A673 (cell line): ENCODE measurements around the gene CS. TPM values are rescaled to one million over a fixed set of nuclear protein-coding genes. Genes with fewer than 3 reads are reported as not detected.

Experiments used
- BruUV-seq: library from RNA; stranded (reverse); fragments of 400-500 nt; replicated peaks from 2 replicates; lab custom pipeline; 2021; lab: Mats Ljungman, UMichigan
- CTCF ChIA-PET: fragments of 300-600 bp; sonication (Branson Sonifier 250); formaldehyde crosslinking; loops from one replicate; lab custom pipeline; 2022; ENCODE audit warnings: antibody characterized with exemption; lab: Charles Lee
- POLR2A ChIA-PET: fragments of 300-600 bp; sonication (Branson Sonifier 250); formaldehyde crosslinking; loops from one replicate; lab custom pipeline; 2022; ENCODE audit warnings: antibody characterized with exemption; ENCODE audit not compliant: low non-redundant PET; lab: Charles Lee
- DNase-seq: peaks from one replicate; pipeline ENCODE4 v3.0.0-alpha.2; 2015; ENCODE audit warnings: low spot score
- H3K27ac ChIP-seq: fragments of 200-600 bp; sonication (generic); 2 replicates; pipeline ENCODE4 v1.5.1; 2016; ENCODE audit warnings: mixed run types, low read depth, mild to moderate bottlenecking, mixed read lengths, antibody characterized with exemption, low read length; ENCODE audit not compliant: poor library complexity, severe bottlenecking
- H3K27me3 ChIP-seq: fragments of 200-600 bp; sonication (generic); replicated peaks from 2 replicates; pipeline ENCODE4 v1.6.1; 2017; ENCODE audit warnings: mixed run types, low read depth, mild to moderate bottlenecking, mixed read lengths, antibody characterized with exemption, low read length; ENCODE audit not compliant: insufficient read depth, poor library complexity
- H3K36me3 ChIP-seq: fragments of 200-600 bp; sonication (generic); 2 replicates; pipeline ENCODE4 v1.6.1; 2016; ENCODE audit warnings: mixed run types, mild to moderate bottlenecking, mixed read lengths, antibody characterized with exemption, low read length; ENCODE audit not compliant: insufficient read depth, poor library complexity, severe bottlenecking
- H3K4me1 ChIP-seq: fragments of 200-600 bp; sonication (generic); 2 replicates; pipeline ENCODE4 v1.6.1; 2017; ENCODE audit warnings: mixed run types, mild to moderate bottlenecking, mixed read lengths, antibody characterized with exemption, low read length; ENCODE audit not compliant: insufficient read depth, poor library complexity, severe bottlenecking
- H3K4me3 ChIP-seq: fragments of 200-600 bp; sonication (generic); 2 replicates; pipeline ENCODE4 v1.5.1; 2016; ENCODE audit warnings: low read depth, mixed run types, mild to moderate bottlenecking, mixed read lengths, low read length; ENCODE audit not compliant: poor library complexity, severe bottlenecking
- H3K9me3 ChIP-seq: fragments of 200-600 bp; sonication (generic); 2 replicates; pipeline ENCODE4 v1.6.1; 2016; ENCODE audit warnings: mixed run types, low read depth, mild to moderate bottlenecking, mixed read lengths, antibody characterized with exemption, low read length; ENCODE audit not compliant: poor library complexity, severe bottlenecking
- EZH2 ChIP-seq: fragments of 200-600 bp; sonication (generic); IDR thresholded peaks from 2 replicates; pipeline ENCODE4 v1.6.1; 2017; ENCODE audit warnings: borderline replicate concordance, low read depth, mild to moderate bottlenecking, mixed read lengths, antibody characterized with exemption, low read length; ENCODE audit not compliant: poor library complexity, severe bottlenecking
- intact Hi-C: fragments of 100-400 bp; cut with micrococcal nuclease; formaldehyde crosslinking; loops from one replicate; pipeline ENCODE4 v1.10.0; 2022; ENCODE audit not compliant: unreplicated experiment
- total RNA-seq: library from RNA; stranded (reverse); gene quantifications from 2 replicates; pipeline ENCODE4 v1.2.3, GENCODE V29; 2021
- TF ChIP-seq, protein P1 (sequence below): fragments of 300-800, 200-600 bp; sonication (generic); conservative IDR thresholded peaks from 2 replicates; pipeline ENCODE4 v1.5.1; 2017; ENCODE audit warnings: low read depth, mild to moderate bottlenecking, antibody characterized with exemption, low read length, moderate library complexity, mixed read lengths

CS gene
- total RNA-seq, 1 experiment from 2014 or later, result 448 TPM

DNA sequence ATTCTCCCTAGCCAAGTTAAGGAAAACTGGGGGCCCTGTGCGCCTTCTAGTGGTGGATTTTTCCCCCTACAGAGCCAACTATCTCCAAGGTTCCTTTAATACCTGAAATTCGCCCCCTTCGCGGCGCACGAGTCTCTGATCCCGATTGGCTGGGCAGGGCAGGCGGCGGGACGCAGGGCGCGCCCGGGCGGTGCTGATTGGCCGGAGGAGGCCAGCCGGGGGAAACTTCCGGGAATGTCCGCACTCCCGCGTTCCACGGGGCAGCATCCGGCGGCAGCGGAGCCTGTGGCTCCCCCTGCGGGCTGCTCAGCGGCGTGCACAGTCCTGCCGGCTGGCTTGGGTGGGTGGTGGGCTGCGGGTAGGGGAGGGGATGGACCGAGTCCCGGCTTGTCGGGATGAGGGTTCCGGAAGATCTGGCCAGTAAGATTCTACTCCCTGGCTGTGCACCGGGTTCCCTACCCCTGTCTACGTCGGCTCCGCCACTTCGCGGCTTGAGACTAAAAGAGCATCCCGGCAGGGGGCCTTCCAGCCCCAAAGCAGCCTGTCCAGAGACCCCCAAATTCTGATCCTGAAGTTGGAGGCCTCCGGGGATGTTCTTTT lies 75.9 kb downstream of the CS start, which contains the start of gene NABP2:
NABP2 (plus strand) TSS at position 241 of the 600 bp plus-strand sequence. CDS start 515 bp downstream, outside the sequence.
- Histone ChIP-seq H3K9me3 (no peaks in the 10 kb centered on the region), H3K27me3 (no peaks in the 10 kb centered on the region), H3K4me1 (peaks cover 5% of the 10 kb centered on the region), H3K27ac (peak within 1 kb of the TSS; percentile 72), H3K4me3 (peak within 1 kb of the TSS; percentile 65), H3K36me3 (no peaks in the 10 kb centered on the region)
- intact Hi-C loops, result loop anchor here (1.0 to 5.0 kb wide), 2 partner anchors 31 to 33 kb away; partner anchors contain the start of gene ANKRD52
- BruUV-seq, result TSS peak; percentile 63
- POLR2A ChIA-PET, result interaction anchor here (0.7 kb wide), 1 partner anchor 134 kb away, joined by 4 read pairs; no protein-coding TSS in a partner anchor
- CTCF ChIA-PET, result no interaction called here
- peak; percentile 99 for DNase-seq
- no peak for TF ChIP-seq EZH2
- TF ChIP-seq, protein P1, sequence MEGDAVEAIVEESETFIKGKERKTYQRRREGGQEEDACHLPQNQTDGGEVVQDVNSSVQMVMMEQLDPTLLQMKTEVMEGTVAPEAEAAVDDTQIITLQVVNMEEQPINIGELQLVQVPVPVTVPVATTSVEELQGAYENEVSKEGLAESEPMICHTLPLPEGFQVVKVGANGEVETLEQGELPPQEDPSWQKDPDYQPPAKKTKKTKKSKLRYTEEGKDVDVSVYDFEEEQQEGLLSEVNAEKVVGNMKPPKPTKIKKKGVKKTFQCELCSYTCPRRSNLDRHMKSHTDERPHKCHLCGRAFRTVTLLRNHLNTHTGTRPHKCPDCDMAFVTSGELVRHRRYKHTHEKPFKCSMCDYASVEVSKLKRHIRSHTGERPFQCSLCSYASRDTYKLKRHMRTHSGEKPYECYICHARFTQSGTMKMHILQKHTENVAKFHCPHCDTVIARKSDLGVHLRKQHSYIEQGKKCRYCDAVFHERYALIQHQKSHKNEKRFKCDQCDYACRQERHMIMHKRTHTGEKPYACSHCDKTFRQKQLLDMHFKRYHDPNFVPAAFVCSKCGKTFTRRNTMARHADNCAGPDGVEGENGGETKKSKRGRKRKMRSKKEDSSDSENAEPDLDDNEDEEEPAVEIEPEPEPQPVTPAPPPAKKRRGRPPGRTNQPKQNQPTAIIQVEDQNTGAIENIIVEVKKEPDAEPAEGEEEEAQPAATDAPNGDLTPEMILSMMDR, result peak; percentile 98

DNA sequence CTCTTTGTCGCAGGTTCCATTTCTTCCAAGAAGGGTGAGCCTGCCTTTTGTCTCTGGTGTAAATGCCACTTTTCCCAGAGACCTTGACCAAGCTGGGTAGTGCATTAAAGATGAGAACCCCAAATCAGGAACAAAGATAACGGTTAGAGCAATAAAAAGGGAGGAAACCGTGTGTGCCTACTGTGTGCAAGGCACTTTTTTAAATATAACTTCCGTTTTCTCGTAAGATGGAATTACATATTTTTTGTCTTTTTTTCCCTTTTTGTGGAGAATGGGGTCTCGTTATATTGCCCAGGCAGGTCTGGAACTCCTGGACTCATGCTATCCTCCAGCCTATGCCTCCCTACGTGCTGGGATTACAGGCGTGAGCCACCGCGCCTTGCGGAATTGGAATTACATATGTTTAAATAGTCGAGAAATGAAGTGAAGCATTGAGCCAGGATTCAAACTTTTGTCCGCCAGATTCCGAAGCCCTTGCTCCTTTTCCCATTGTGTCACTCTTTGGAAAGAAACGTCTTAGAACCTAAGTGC lies 76.5 kb downstream of the CS start:
- no TSS peak for BruUV-seq
- POLR2A ChIA-PET, result interaction anchor here (0.7 kb wide), 1 partner anchor 134 kb away, joined by 4 read pairs; no protein-coding TSS in a partner anchor
- TF ChIP-seq EZH2, result no peak
- TF ChIP-seq, protein P1, result no peak
- peaks cover 5% of the 10 kb centered on the region for H3K4me1 ChIP-seq
- intact Hi-C loops, result loop anchor here (1.0 to 5.0 kb wide), 3 partner anchors 30 to 105 kb away; partner anchors contain the start of genes ANKRD52 and ZC3H10
- no peak for DNase-seq
- no peaks in the 10 kb centered on the region for H3K36me3 ChIP-seq
- no peaks in the 10 kb centered on the region for H3K27me3 ChIP-seq
- CTCF ChIA-PET, result interaction anchor here (0.7 kb wide), 1 partner anchor 251 kb away, joined by 4 read pairs; no protein-coding TSS in a partner anchor
- peak overlapping the region; percentile 65 for H3K4me3 ChIP-seq
- no peaks in the 10 kb centered on the region for H3K9me3 ChIP-seq
- H3K27ac ChIP-seq, result peak overlapping the region; percentile 72

- Histone ChIP-seq H3K27ac (peak overlapping the region; percentile 90), H3K4me1 (peaks cover 5% of the 10 kb centered on the region), H3K4me3 (peak overlapping the region; percentile 78), H3K9me3 (no peaks in the 10 kb centered on the region), H3K36me3 (no peaks in the 10 kb centered on the region), H3K27me3 (no peaks in the 10 kb centered on the region)
- intact Hi-C loops, result loop anchor here (2.0 to 5.0 kb wide), 2 partner anchors 35 to 104 kb away; partner anchors contain the start of genes ANKRD52 and ZC3H10
- CTCF ChIA-PET, result interaction anchor here (2.2 to 2.3 kb wide), 2 partner anchors 16 to 33 kb away, joined by 16 to 17 read pairs; partner anchors contain the start of gene SMARCC2
- DNase-seq, result peak; percentile 16
- BruUV-seq, result no TSS peak
- POLR2A ChIA-PET, result interaction anchor here (0.6 kb wide), 1 partner anchor 26 kb away, joined by 14 read pairs; no protein-coding TSS in a partner anchor
- no peak for TF ChIP-seq EZH2
- TF ChIP-seq, protein P1, result no peak
These were observed 77.6 kb downstream of the CS start for GRCh38 chr12:56222531-56222895.
